ENCODE results near the gene RNU1-3.
"Not testable (repeated sequence)": the region's sequence is repeated elsewhere in the genome, so short reads cannot be mapped to it uniquely, and the experiment has no call there.

The RNU1-3 gene

GRCh38 chr1:16633540-16634282 is 33.0 kb downstream of the RNU1-3 start:
- not testable (repeated sequence) for DNase-seq (ENCODE audit: low read depth); H3K4me3 ChIP-seq (replicated peaks; ENCODE audit: low read depth, low read length)

DNA sequence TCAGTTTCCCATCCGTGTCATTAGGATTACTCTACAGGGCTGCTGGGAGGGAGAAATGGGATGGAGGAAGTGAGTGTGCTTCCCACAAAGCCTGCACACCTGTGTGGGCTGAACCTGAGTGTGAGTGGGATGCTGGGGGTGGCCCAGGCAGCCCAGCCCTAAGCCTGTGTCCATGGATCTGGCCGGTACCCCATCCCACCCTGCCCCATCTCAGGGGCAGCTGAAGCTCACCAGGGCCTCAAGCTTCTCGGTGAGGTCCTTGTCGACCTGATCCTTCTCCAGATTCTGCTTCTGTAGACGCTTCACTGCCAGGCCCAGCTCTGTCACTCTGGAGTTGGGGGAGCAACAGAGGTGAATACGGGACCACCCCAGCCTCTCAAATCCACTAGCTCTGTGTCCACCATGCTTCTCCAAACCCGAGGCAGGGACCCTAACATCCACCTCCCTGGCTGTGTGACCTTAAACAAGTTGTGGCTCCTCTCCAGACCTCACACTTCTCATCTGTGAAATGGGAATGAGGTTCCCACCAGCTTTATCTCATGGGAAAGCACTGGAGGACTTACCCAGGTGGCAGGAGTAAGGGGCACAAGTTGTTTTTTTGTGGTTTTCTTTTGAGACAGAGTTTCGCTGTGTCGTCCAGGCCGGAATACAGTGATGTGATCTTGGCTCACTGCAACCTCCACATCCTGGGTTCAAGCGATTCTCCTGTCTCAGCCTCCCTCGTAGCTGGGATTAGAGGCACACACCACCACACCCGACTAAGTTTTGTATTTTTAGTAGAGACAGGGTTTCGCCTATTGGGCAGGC is 34.5 kb downstream of the RNU1-3 start:
- not testable (repeated sequence) for DNase-seq (ENCODE audit: low read depth); H3K4me3 ChIP-seq (replicated peaks; ENCODE audit: low read depth, low read length)

DNA sequence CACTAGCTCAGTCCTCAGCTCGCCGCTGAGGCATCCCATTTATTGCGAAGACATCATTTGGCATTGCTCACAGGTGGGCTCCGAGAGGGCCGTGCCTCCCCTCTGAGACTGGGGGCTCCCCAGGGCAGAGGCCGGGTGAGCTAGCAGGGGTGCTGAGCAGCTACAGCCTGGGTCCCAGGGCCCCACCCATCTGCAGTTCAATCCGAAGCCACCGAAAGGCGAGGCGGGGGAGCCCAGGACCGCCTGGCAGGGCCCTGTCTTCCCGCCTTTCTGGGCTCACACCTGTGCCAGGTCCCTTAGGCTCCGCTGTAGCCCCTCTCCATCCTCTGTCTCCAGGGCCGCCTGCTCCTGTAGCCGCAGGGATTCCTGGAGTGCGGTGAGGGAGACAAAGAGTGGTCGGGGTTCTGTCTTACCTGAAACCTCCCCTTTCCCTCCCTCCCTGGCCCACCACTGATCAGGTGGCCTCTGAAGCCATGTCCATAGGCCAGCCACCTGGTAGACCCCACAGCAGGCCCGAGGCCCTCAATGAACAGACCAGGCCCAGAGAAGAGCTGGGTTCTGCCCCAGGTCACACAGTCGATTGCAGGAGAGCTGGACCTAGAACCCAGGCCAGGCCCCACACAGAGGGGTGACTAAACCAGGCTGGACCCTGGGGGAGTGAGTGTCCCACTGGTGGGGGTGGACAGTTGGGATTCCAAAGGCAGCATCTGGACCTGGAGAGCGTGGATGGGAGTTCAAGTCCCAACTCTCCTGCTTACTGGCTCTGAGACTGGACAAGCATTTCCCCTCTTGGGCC is 35.3 kb downstream of the RNU1-3 start:
- TF ChIP-seq, protein P1, sequence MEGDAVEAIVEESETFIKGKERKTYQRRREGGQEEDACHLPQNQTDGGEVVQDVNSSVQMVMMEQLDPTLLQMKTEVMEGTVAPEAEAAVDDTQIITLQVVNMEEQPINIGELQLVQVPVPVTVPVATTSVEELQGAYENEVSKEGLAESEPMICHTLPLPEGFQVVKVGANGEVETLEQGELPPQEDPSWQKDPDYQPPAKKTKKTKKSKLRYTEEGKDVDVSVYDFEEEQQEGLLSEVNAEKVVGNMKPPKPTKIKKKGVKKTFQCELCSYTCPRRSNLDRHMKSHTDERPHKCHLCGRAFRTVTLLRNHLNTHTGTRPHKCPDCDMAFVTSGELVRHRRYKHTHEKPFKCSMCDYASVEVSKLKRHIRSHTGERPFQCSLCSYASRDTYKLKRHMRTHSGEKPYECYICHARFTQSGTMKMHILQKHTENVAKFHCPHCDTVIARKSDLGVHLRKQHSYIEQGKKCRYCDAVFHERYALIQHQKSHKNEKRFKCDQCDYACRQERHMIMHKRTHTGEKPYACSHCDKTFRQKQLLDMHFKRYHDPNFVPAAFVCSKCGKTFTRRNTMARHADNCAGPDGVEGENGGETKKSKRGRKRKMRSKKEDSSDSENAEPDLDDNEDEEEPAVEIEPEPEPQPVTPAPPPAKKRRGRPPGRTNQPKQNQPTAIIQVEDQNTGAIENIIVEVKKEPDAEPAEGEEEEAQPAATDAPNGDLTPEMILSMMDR (IDR thresholded peaks at IDR 0.05; ENCODE audit: low read length, missing control alignments) = no peak
- DNase-seq (ENCODE audit: low read depth) = no peak
- no peak overlapping the region for H3K4me3 ChIP-seq (replicated peaks; ENCODE audit: low read depth, low read length)

- TF ChIP-seq, protein P1 (IDR thresholded peaks at IDR 0.05; ENCODE audit: low read length, missing control alignments) = no peak
- DNase-seq (ENCODE audit: low read depth) = no peak
These were observed 36.0 kb downstream of the RNU1-3 start for GRCh38 chr1:16630661-16631247.

GRCh38 chr1:16629916-16630530 is 36.7 kb downstream of the RNU1-3 start:
- H3K4me3 ChIP-seq (replicated peaks; ENCODE audit: low read depth, low read length); DNase-seq (ENCODE audit: low read depth): not testable (repeated sequence)

More at GRCh38 chr1:16630661-16631247, 36.0 kb downstream of the RNU1-3 start:
- no peak overlapping the region for H3K4me3 ChIP-seq (replicated peaks; ENCODE audit: low read depth, low read length)

GRCh38 chr1:16628361-16629111 is 38.2 kb downstream of the RNU1-3 start:
- DNase-seq (ENCODE audit: low read depth) = no peak
- no peak overlapping the region for H3K4me3 ChIP-seq (replicated peaks; ENCODE audit: low read depth, low read length)
- TF ChIP-seq, protein P1 (IDR thresholded peaks at IDR 0.05; ENCODE audit: low read length, missing control alignments) = no peak

- not testable (repeated sequence) for DNase-seq (ENCODE audit: low read depth); H3K4me3 ChIP-seq (replicated peaks; ENCODE audit: low read depth, low read length)
These were observed 40.3 kb downstream of the RNU1-3 start for GRCh38 chr1:16626409-16626983.

Measured in fibroblast of pulmonary artery (primary cell).